ENCODE data around the gene PMS2. TPM values are rescaled to one million over a fixed set of nuclear protein-coding genes. Genes with fewer than 3 reads are reported as not detected.

The PMS2 gene
- total RNA-seq, 1 donor from 2014 or later = 23.3 TPM

- Mint-ChIP-seq H3K4me1 (peaks cover 8% of the 10 kb centered on the region), H3K36me3 (peaks cover 62% of the 10 kb centered on the region), H3K4me3 (no peak overlapping the region), H3K27me3 (ENCODE audit: low read depth) (no peaks in the 10 kb centered on the region), H3K9me3 (no peaks in the 10 kb centered on the region), H3K27ac (no peak overlapping the region)
- TF ChIP-seq CTCF (IDR thresholded peaks at IDR 0.05; ENCODE audit: unreplicated experiment) = no peak
- DNase-seq (ENCODE audit: low spot score in 2 of 2, unreplicated experiment in 2 of 2) = no peak
Observed at GRCh38 chr7:6022707-6023106, 13.9 kb upstream of the PMS2 start.

GRCh38 chr7:6020371-6021286 is 11.8 kb upstream of the PMS2 start:
- no peak for TF ChIP-seq CTCF (IDR thresholded peaks at IDR 0.05; ENCODE audit: unreplicated experiment)
- Mint-ChIP-seq H3K4me1 (peaks cover 8% of the 10 kb centered on the region), H3K36me3 (peaks cover 57% of the 10 kb centered on the region), H3K9me3 (no peaks in the 10 kb centered on the region), H3K4me3 (no peak overlapping the region), H3K27me3 (ENCODE audit: low read depth) (no peaks in the 10 kb centered on the region), H3K27ac (peak overlapping the region; percentile 79)
- no peak for DNase-seq (ENCODE audit: low spot score in 2 of 2, unreplicated experiment in 2 of 2)

GRCh38 chr7:6016653-6016966 is 7.8 kb upstream of the PMS2 start:
- Mint-ChIP-seq H3K4me3 (no peak overlapping the region), H3K9me3 (no peaks in the 10 kb centered on the region), H3K36me3 (peaks cover 38% of the 10 kb centered on the region), H3K27me3 (ENCODE audit: low read depth) (no peaks in the 10 kb centered on the region), H3K4me1 (peaks cover 18% of the 10 kb centered on the region), H3K27ac (no peak overlapping the region)
- DNase-seq (ENCODE audit: low spot score in 2 of 2, unreplicated experiment in 2 of 2) = no peak
- TF ChIP-seq CTCF (IDR thresholded peaks at IDR 0.05; ENCODE audit: unreplicated experiment) = no peak

GRCh38 chr7:6015917-6016652 is 7.2 kb upstream of the PMS2 start:
- no peaks in the 10 kb centered on the region for H3K9me3 Mint-ChIP-seq
- H3K4me1 Mint-ChIP-seq = peaks cover 18% of the 10 kb centered on the region
- peaks cover 33% of the 10 kb centered on the region for H3K36me3 Mint-ChIP-seq
- no peaks in the 10 kb centered on the region for H3K27me3 Mint-ChIP-seq (ENCODE audit: low read depth)
- H3K27ac Mint-ChIP-seq = peak overlapping the region; percentile 34
- DNase-seq (ENCODE audit: low spot score in 2 of 2, unreplicated experiment in 2 of 2) = no peak
- no peak for TF ChIP-seq CTCF (IDR thresholded peaks at IDR 0.05; ENCODE audit: unreplicated experiment)
- no peak overlapping the region for H3K4me3 Mint-ChIP-seq

- peaks cover 14% of the 10 kb centered on the region for H3K4me1 Mint-ChIP-seq
- DNase-seq (ENCODE audit: low spot score in 2 of 2, unreplicated experiment in 2 of 2) = no peak
- no peaks in the 10 kb centered on the region for H3K9me3 Mint-ChIP-seq
- TF ChIP-seq CTCF (IDR thresholded peaks at IDR 0.05; ENCODE audit: unreplicated experiment) = no peak
- H3K4me3 Mint-ChIP-seq = no peak overlapping the region
- H3K27me3 Mint-ChIP-seq (ENCODE audit: low read depth) = no peaks in the 10 kb centered on the region
- peaks cover 20% of the 10 kb centered on the region for H3K36me3 Mint-ChIP-seq
- peak overlapping the region; percentile 63 for H3K27ac Mint-ChIP-seq
Observed at GRCh38 chr7:6012355-6013104, 3.7 kb upstream of the PMS2 start.
